Mucosa of descending colon (tissue), 3 donors: Measurements from ENCODE around the gene FOXN3. TPM values are rescaled to one million over a fixed set of nuclear protein-coding genes. Genes with fewer than 3 reads are reported as not detected.

Source experiments
- ATAC-seq: fragments of 200-7000 bp; cut with Tn5 transposase; one replicate; pipeline ENCODE4 v1.9.1; 2020; ENCODE audit warnings: mild to moderate bottlenecking, moderate library complexity
- DNase-seq, 3 donors: peaks; one replicate each; pipeline ENCODE4 v3.0.0-alpha.2; 2020
- H3K36me3 ChIP-seq: fragments of 200-600 bp; one replicate; pipeline ENCODE4 v1.8.0; 2021; ENCODE audit warnings: low read depth, mild to moderate bottlenecking
- H3K4me1 ChIP-seq: fragments of 200-600 bp; one replicate; pipeline ENCODE4 v1.8.0; 2021; ENCODE audit warnings: low read depth, mild to moderate bottlenecking
- H3K4me3 ChIP-seq: fragments of 200-600 bp; one replicate; pipeline ENCODE4 v1.8.0; 2021; ENCODE audit warnings: mild to moderate bottlenecking
- H3K9me3 ChIP-seq: fragments of 200-600 bp; one replicate; pipeline ENCODE4 v1.8.0; 2021; ENCODE audit warnings: mild to moderate bottlenecking
- intact Hi-C, 2 donors: fragments of 100-400 bp; cut with DNase I in 1 of 2; cut with micrococcal nuclease in 1 of 2; formaldehyde crosslinking; loops; one replicate each; pipeline versions ENCODE4 v1.11.0 to v1.11.1; 2022; cut with DNase I, micrococcal nuclease
- total RNA-seq, 3 donors: library from RNA; stranded (reverse); fragmentation: NEBNext Ultra II Directional in 2 of 3; extraction: Animal tissue kit (Norgen Biotek cat#: 25700) in 2 of 3; gene quantifications; one replicate each; pipeline versions ENCODE4 v1.2.1 to v1.2.4, GENCODE V29; 2021 to 2023
- TF ChIP-seq, protein P1 (sequence below): fragments of 200-600 bp; IDR thresholded peaks from one replicate; pipeline ENCODE4 v1.8.0; 2022; ENCODE audit warnings: antibody characterized with exemption, mild to moderate bottlenecking
- donor health status: DM: no; HTN: no; CAD: no; lungs with moderate emphysema.
- donor health status: DM: no; HTN: no; CAD: no.
- donor health status: DM: no; HTN: yes; CAD: no.

FOXN3 gene
- total RNA-seq, 3 donors from 2014 or later, result 77.4 to 154 (median 113) TPM

DNA sequence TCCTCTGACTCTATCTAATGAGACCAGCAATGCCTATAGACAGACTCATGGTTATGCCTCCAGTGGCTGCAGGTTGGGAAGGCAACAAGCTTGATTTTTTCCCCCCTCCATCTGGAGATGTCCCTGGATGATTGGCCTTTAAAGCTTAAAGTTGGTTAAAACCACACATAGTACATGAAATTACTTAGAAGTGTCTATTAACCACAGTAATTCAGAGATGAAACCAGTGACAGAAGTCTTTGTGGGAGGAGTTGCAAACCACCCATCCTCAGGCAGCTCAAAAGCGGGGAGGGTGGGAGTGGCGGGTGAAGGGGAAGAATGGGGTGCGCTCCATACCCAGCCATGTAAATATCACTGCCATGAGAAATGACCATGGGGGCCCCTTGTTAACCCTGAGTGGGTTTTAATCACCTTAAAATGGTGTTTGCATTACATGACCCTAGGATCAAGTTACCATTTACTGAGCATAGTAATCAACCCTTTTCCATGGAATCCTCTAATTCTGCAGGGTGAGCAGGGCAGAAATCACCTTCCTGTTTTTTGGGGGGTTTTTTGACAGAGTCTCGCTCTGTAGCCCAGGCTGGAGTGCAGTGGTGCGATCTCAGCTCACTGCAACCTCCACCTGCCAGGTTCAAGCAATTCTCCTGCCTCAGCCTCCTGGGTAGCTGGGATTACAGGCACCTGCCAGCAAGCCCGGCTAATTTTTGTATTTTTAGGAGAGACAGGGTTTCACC lies 133.5 kb downstream of the FOXN3 start:
- no peak for ATAC-seq
- DNase-seq, result no peak
- intact Hi-C loops, result no loop called here

DNA sequence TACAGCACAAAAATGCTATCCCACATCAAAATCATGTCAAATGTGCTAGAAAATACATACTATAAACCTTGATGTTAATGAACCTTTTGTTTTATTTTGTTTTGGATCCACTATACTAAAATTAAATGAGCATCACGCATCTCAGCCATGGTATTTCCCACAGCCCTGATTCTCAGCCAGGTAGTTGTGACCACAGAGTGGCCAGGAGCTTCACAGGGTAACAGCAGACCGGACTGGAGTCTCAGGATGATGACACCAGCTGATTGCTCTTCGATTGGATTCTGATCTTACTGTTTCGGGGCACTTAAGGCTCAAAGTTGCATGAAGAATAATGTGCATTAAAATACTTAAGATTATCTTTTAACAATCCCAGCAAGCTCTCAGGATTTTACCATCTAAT lies 134.8 kb downstream of the FOXN3 start:
- intact Hi-C loops, result no loop called here
- no peaks in the 10 kb centered on the region for H3K9me3 ChIP-seq
- TF ChIP-seq, protein P1, sequence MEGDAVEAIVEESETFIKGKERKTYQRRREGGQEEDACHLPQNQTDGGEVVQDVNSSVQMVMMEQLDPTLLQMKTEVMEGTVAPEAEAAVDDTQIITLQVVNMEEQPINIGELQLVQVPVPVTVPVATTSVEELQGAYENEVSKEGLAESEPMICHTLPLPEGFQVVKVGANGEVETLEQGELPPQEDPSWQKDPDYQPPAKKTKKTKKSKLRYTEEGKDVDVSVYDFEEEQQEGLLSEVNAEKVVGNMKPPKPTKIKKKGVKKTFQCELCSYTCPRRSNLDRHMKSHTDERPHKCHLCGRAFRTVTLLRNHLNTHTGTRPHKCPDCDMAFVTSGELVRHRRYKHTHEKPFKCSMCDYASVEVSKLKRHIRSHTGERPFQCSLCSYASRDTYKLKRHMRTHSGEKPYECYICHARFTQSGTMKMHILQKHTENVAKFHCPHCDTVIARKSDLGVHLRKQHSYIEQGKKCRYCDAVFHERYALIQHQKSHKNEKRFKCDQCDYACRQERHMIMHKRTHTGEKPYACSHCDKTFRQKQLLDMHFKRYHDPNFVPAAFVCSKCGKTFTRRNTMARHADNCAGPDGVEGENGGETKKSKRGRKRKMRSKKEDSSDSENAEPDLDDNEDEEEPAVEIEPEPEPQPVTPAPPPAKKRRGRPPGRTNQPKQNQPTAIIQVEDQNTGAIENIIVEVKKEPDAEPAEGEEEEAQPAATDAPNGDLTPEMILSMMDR, result no peak
- DNase-seq, result no peak
- H3K4me3 ChIP-seq, result no peak overlapping the region
- ATAC-seq, result no peak
- no peaks in the 10 kb centered on the region for H3K4me1 ChIP-seq
- H3K36me3 ChIP-seq, result no peaks in the 10 kb centered on the region

More for the DNA sequence above, 133.5 kb downstream of the FOXN3 start:
- H3K9me3 ChIP-seq, result no peaks in the 10 kb centered on the region
- no peaks in the 10 kb centered on the region for H3K36me3 ChIP-seq
- H3K4me3 ChIP-seq, result no peak overlapping the region
- peaks cover 5% of the 10 kb centered on the region for H3K4me1 ChIP-seq
- TF ChIP-seq, protein P1, result no peak

DNA sequence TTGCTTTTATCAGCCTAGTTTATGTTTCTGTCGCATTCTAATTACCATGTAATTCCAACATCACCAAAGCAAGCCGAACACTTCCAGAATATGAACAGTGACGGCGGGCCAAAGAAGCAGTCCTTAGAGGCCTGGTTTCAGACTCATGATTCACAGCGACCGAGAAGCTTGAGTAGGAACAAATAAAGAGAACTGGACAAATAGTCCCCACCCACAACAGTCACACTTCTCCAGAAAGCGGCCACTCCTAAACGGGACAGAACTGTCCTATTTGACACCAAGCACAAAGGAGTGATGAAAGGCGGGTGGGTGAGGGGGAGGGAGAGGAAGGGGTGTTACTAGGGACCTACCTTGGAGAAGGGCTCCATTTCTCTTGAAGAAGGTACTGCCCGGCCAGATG lies 136.4 kb downstream of the FOXN3 start:
- H3K36me3 ChIP-seq, result no peaks in the 10 kb centered on the region
- no peak for DNase-seq
- no peak overlapping the region for H3K4me3 ChIP-seq
- H3K9me3 ChIP-seq, result no peaks in the 10 kb centered on the region
- ATAC-seq, result peak; percentile 44
- intact Hi-C loops, result no loop called here
- H3K4me1 ChIP-seq, result no peaks in the 10 kb centered on the region
- TF ChIP-seq, protein P1, result no peak

DNA sequence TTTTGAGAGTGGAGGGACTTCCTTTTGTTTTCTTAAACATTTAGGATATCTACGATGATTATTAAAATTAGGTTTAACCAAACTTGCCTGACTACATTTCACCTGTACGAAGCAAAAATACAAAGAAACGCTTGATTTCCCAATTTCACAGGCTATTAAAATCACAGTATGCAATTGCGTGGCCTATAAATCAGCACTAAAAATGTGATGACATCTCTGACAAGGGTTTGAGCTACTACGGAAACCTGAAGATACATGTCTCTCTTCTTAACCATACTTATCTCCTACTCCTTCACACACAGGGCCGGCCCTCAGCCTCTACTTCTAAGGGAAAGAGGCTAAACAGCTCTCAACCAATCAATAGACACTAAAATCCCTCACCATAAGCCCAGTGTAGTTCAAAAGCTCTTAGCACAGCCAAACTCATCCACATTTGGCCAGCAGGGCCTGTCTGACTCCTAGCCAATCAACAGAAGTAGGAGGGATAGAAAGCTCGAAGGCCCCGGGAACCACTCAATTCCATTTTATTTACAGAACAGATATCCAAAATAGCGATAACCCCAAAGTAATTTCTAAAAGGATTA lies 137.3 kb downstream of the FOXN3 start:
- ATAC-seq (no peak), DNase-seq (no peak)
- no peaks in the 10 kb centered on the region for H3K9me3 ChIP-seq
- no peaks in the 10 kb centered on the region for H3K4me1 ChIP-seq
- no peaks in the 10 kb centered on the region for H3K36me3 ChIP-seq
- H3K4me3 ChIP-seq, result no peak overlapping the region
- intact Hi-C loops, result no loop called here
- TF ChIP-seq, protein P1, result no peak

DNA sequence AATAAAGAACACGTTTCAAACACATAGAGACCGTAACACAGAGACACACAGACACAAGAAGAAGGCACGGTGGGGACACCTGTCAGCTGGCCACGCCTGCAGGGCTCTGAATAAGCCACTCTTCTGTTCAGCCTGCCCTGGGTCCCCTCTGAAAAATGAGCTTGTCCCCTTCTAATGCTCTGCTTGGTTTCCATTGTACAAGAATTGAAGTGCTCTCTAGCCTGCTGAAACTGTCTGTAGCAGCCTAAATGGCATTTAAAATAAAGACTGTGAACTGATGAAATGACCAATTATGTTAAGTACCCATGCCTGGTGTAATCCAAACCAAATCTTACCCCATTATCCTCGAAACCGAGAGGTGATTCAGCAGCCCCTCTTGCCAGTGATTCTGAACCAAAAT lies 139.8 kb downstream of the FOXN3 start:
- no peaks in the 10 kb centered on the region for H3K36me3 ChIP-seq
- DNase-seq, result no peak
- TF ChIP-seq, protein P1, result no peak
- intact Hi-C loops, result no loop called here
- no peak overlapping the region for H3K4me3 ChIP-seq
- no peak for ATAC-seq
- no peaks in the 10 kb centered on the region for H3K9me3 ChIP-seq
- H3K4me1 ChIP-seq, result no peaks in the 10 kb centered on the region
